Stimulated activated CD8-positive, alpha-beta memory T cell treated with anti-CD3 and anti-CD28 coated beads, Interleukin-4, amount 100 ng/mL, for 48 hours (primary cell): ENCODE data around the gene LURAP1L.
"Not testable (repeated sequence)": the region's sequence is repeated elsewhere in the genome, so short reads cannot be mapped to it uniquely, and the experiment has no call there.

ENCODE experiments used
- DNase-seq: peaks from one replicate; pipeline ENCODE4 v3.0.0-alpha.2; 2020

LURAP1L gene

DNA sequence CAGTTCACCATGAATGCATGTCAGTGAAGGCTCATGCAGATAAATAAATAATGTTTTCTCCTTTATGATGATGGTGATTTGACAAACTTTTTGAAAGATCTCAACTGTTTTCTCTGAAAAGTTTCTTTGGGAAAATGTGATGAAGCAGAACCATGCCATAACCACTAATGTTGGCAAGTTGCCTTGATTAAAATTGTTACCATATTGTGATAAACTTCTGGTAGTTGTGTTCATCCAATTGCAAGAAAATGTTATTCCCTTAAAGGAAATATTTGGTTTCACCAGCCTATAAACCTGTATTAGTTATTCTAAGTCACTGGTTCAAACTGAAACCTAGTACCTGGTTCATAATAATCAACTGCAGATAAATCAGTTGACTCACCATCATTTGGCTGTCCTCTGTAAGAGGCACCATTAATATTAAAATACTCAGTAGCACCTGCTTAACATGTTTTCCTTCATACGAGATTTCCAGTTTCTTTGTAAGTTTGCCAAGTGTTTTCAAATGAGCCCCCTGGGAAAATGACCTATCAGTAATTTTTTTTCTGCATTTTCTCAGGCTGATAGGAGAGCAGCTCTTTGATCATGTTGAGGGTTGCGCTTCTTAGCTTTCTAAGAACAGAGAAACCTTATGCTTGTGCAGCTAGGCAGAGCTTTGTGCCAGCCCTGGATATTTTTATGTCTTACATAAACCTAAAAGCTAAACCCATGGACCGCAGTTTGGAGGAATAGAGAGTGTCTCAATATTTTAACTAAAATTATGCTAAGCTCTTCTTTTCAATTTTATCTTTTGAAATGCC, 88.0 kb downstream of the LURAP1L start:
- no peak for DNase-seq

GRCh38 chr9:12863618-12864017, 88.8 kb downstream of the LURAP1L start:
- DNase-seq = no peak

GRCh38 chr9:12865380-12865779, 90.6 kb downstream of the LURAP1L start:
- DNase-seq = not testable (repeated sequence)
